Lower leg skin (tissue), 4 donors: ENCODE data around the gene UBE4B. TPM values are rescaled to one million over a fixed set of nuclear protein-coding genes. Genes with fewer than 3 reads are reported as not detected.

Experiments used
- DNase-seq, 2 donors: peaks; one replicate each; pipeline ENCODE4 v3.0.0-alpha.2; 2019; ENCODE audit warnings: low spot score in 2 of 2
- H3K4me3 ChIP-seq: fragments of 200-600 bp; sonication (generic); 2 replicates; pipeline ENCODE4 v1.5.1; 2017; ENCODE audit warnings: mild to moderate bottlenecking, low read depth; ENCODE audit not compliant: poor library complexity, severe bottlenecking
- CTCF ChIP-seq, 3 donors: fragments of 450-650 bp; IDR thresholded peaks; one replicate each; pipeline ENCODE4 v1.5.1; 2016; ENCODE audit warnings: antibody characterized with exemption in 3 of 3, mild to moderate bottlenecking in 3 of 3, moderate library complexity in 2 of 3
- POLR2A ChIP-seq, 2 donors: fragments of 450-650 bp; IDR thresholded peaks; one replicate each; pipeline ENCODE4 v1.6.1; 2016 to 2017; ENCODE audit warnings: antibody characterized with exemption in 2 of 2, mild to moderate bottlenecking in 1 of 2, moderate library complexity in 1 of 2
- WGBS, 2 donors: methylation state at CpG; one replicate each; pipeline ENCODE4 v1.1.5; 2018; 5-methylcytosine and 5-hydroxymethylcytosine counted together
- intact Hi-C: fragments of 100-400 bp; cut with DNase I; formaldehyde crosslinking; loops from one replicate; pipeline ENCODE4 v1.15.0; 2023; ENCODE audit warnings: low total_unique reads
- total RNA-seq, 4 donors: library from RNA; depleted of rRNA; stranded (reverse); fragments of >200 nt; gene quantifications; one replicate each; pipeline ENCODE4 v1.1.0, GENCODE V29; 2016

The UBE4B gene
- total RNA-seq, 4 donors from 2014 or later: 65.7 to 114 (median 69.9) TPM

GRCh38 chr1:10140981-10141380, 108.2 kb downstream of the UBE4B start:
- H3K4me3 ChIP-seq: no peak overlapping the region
- TF ChIP-seq POLR2A (IDR thresholded peaks at IDR 0.05): no peak
- intact Hi-C loops: no loop called here
- no peak for DNase-seq
- WGBS, 2 donors: 96 to 98% methylated on average over 3 of the region's 3 CpGs

- intact Hi-C loops: no loop called here
- no peak overlapping the region for H3K4me3 ChIP-seq
- 92% methylated on average over 7 of the region's 7 CpGs for WGBS, 2 donors
- DNase-seq: no peak
- TF ChIP-seq CTCF (IDR thresholded peaks at IDR 0.05): no peak
- no peak for TF ChIP-seq POLR2A (IDR thresholded peaks at IDR 0.05)
Measured at GRCh38 chr1:10143961-10144485, 111.3 kb downstream of the UBE4B start.

- WGBS, 2 donors: 91 to 96% methylated on average over 8 of the region's 8 CpGs
- TF ChIP-seq POLR2A (IDR thresholded peaks at IDR 0.05) (no peak), CTCF (IDR thresholded peaks at IDR 0.05) (no peak)
- DNase-seq: no peak
- intact Hi-C loops: no loop called here
- no peak overlapping the region for H3K4me3 ChIP-seq
Measured at GRCh38 chr1:10146391-10146790, 113.6 kb downstream of the UBE4B start.

GRCh38 chr1:10149231-10149630, 116.5 kb downstream of the UBE4B start:
- intact Hi-C loops: no loop called here
- no peak for DNase-seq
- H3K4me3 ChIP-seq: no peak overlapping the region
- TF ChIP-seq CTCF (IDR thresholded peaks at IDR 0.05) (no peak), POLR2A (IDR thresholded peaks at IDR 0.05) (no peak)

GRCh38 chr1:10152709-10153284, 120.0 kb downstream of the UBE4B start:
- intact Hi-C loops: no loop called here
- DNase-seq: peak; percentile 25 to 58

More at GRCh38 chr1:10152709-10153284, 120.0 kb downstream of the UBE4B start:
- no peak for TF ChIP-seq POLR2A (IDR thresholded peaks at IDR 0.05)
- no peak for TF ChIP-seq CTCF (IDR thresholded peaks at IDR 0.05)
- WGBS, 2 donors: 85 to 87% methylated on average over 8 of the region's 8 CpGs
- no peak overlapping the region for H3K4me3 ChIP-seq
